Thymus (tissue), 14 donors: Measurements from ENCODE around the gene ADAM29. TPM values are rescaled to one million over a fixed set of nuclear protein-coding genes. Genes with fewer than 3 reads are reported as not detected.
"Not testable (repeated sequence)": the region's sequence is repeated elsewhere in the genome, so short reads cannot be mapped to it uniquely, and the experiment has no call there.

Experiments used
- DNase-seq, 9 donors: peaks; one replicate each; pipeline ENCODE4 v3.0.0-alpha.2; 2013; ENCODE audit warnings: low spot score in 9 of 9, low read depth in 6 of 9, missing footprints in 1 of 9
- H3K27ac ChIP-seq, 2 donors: one replicate each; pipeline ENCODE4 v1.5.1; 2013; ENCODE audit warnings: control low read depth in 1 of 2, low read depth in 1 of 2, low read length in 1 of 2, mild to moderate bottlenecking in 1 of 2, moderate library complexity in 1 of 2
- H3K27me3 ChIP-seq, 2 donors: one replicate each; pipeline ENCODE4 v1.5.1; 2013; ENCODE audit warnings: low read length in 1 of 2; ENCODE audit not compliant: control insufficient read depth in 2 of 2, insufficient read depth in 1 of 2
- H3K36me3 ChIP-seq, 2 donors: one replicate each; pipeline ENCODE4 v1.5.1; 2013; ENCODE audit warnings: low read length in 1 of 2, mild to moderate bottlenecking in 1 of 2, moderate library complexity in 1 of 2; ENCODE audit not compliant: control insufficient read depth in 2 of 2, insufficient read depth in 2 of 2
- H3K4me1 ChIP-seq, 2 donors: one replicate each; pipeline ENCODE4 v1.5.1; 2013; ENCODE audit warnings: low read length in 2 of 2; ENCODE audit not compliant: control insufficient read depth in 2 of 2, insufficient read depth in 2 of 2
- H3K4me3 ChIP-seq, 2 donors: one replicate each; pipeline ENCODE4 v1.5.1; 2013; ENCODE audit warnings: low read length in 2 of 2, control low read depth in 1 of 2, mild to moderate bottlenecking in 1 of 2
- H3K9me3 ChIP-seq, 2 donors: one replicate each; pipeline ENCODE4 v1.5.1; 2013; ENCODE audit warnings: low read length in 1 of 2, mild to moderate bottlenecking in 1 of 2; ENCODE audit not compliant: control insufficient read depth in 2 of 2, insufficient read depth in 1 of 2
- WGBS: extraction: QIAGEN DNeasy Blood & Tissue Kit; methylation state at CpG from one replicate; pipeline ENCODE4 v1.1.7; 2013; 5-methylcytosine and 5-hydroxymethylcytosine counted together
- long read RNA-seq, 10 donors: transcript quantifications; one replicate each; lab custom pipeline, GENCODE V29; 2026
- polyA plus RNA-seq: library from polyadenylated mRNA; stranded (reverse); fragments of 200-250 nt; gene quantifications from one replicate; pipeline ENCODE4 v1.2.3, GENCODE V29; 2013
- total RNA-seq: library from RNA; stranded (reverse); fragments of 120-200 nt; gene quantifications from one replicate; pipeline ENCODE4 v1.2.4, GENCODE V29; 2013
- donor health status: healthy.

The ADAM29 gene
- total RNA-seq (not detected), polyA plus RNA-seq (0.05 TPM)
- long read RNA-seq, donor 1 = 0 reads
- long read RNA-seq, donor 2 = 0 reads
- long read RNA-seq, donor 3 = 0 reads
- long read RNA-seq, donor 4 = 0 reads
- long read RNA-seq, donor 5 = 0 reads
- long read RNA-seq, donor 6 = 0 reads
- long read RNA-seq, donor 7 = 0 reads
- long read RNA-seq, donor 8 = 0 reads
- long read RNA-seq, donor 9 = 0 reads
- long read RNA-seq, donor 10 = 0 reads

DNA sequence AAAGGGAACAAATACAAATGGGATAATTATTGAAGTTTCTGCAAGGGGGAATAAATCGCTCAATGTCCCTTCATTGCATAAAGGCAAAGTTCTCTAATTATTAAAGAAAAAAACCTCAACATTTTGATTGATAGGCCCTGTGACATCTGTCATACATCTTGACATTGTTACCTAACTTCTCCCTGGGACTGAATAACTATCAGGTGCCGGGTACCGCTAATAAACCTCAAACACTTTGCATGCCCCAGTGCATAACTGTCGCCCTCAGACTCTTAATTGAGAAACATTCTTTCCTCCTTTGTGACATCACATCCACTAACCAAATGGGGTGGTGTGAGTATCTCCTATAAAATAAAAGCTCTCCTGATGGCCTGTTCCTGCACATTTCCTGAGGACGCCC, at the start of gene ADAM29:
TSS of gene ADAM29 (plus strand) at position 301 of the 400 bp plus-strand sequence. CDS start 57,168 bp downstream, outside the sequence.
- 96% methylated on average over 5 of the region's 5 CpGs for WGBS
- H3K27ac ChIP-seq = no peak within 1 kb of the TSS
- DNase-seq = no peak
- H3K4me3 ChIP-seq = no peak within 1 kb of the TSS
- H3K9me3 ChIP-seq = no peaks in the 10 kb centered on the region
- H3K36me3 ChIP-seq = no peaks in the 10 kb centered on the region
- no peaks in the 10 kb centered on the region for H3K4me1 ChIP-seq
- H3K27me3 ChIP-seq = no peaks in the 10 kb centered on the region

DNA sequence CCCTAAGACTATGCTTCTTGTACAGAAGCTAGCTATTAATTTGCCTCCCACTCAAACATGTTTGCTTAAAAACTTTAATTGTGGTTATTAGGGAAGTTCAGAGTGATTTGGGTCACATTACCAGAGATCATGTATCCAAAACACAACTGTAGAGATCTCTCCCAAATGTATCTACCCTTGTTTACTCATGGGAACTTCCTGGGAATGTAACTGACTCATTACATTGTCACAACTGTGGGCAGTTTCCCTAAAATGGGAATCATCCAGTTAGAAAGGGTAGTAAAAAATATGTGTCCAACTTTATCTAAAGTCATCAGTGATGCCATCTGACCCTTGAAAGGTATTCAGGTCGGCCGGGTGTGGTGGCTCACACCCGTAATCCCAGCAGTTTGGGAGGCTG, 48.8 kb upstream of the ADAM29 start:
- no peak overlapping the region for H3K4me3 ChIP-seq
- no peaks in the 10 kb centered on the region for H3K36me3 ChIP-seq
- DNase-seq = no peak
- no peak overlapping the region for H3K27ac ChIP-seq
- H3K9me3 ChIP-seq = no peaks in the 10 kb centered on the region
- H3K27me3 ChIP-seq = no peaks in the 10 kb centered on the region
- WGBS = 78% methylated on average over 3 of the region's 3 CpGs
- H3K4me1 ChIP-seq = no peaks in the 10 kb centered on the region

DNA sequence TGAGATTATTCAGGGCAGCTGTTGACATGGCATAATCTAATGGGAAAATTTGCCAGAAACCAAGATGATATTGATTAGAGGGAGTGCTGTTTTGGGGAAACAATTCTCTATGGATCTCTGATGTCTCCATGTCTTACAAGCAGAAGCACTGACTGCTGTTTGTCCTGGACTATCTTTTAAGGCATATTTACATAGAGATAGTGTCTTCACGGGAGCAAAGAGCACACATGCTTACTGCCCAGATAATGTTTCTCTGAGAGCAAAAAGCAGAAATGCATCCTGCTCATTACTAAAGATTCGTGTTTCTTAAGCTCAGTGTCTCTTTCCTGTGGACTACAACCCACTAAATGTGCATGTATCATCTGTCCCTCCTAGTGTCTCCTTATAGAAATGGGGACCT, 47.8 kb upstream of the ADAM29 start:
- no peak for DNase-seq
- Histone ChIP-seq H3K4me1 (no peaks in the 10 kb centered on the region), H3K27me3 (no peaks in the 10 kb centered on the region), H3K4me3 (no peak overlapping the region), H3K36me3 (no peaks in the 10 kb centered on the region), H3K9me3 (no peaks in the 10 kb centered on the region), H3K27ac (no peak overlapping the region)
- WGBS = 45% methylated on average over 2 of the region's 2 CpGs

DNA sequence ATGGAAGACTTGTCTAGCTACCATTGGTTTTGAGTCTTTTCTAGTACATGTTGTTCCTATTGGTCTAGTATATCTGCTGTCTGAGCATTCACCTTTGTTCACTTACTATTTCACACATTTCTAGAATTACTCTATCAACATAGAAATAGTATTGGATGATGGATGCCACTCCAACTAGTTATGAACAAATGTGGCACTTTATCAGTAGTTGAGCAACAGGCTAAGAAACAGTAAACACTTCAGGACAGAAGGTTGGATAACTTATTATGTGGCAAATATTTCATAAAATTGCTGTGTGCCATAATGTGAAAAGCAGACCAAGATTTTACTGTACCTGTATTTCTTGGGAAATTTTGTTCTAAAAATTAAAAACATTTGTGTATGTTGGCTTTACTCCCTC, 46.8 kb upstream of the ADAM29 start:
- no peak for DNase-seq
- H3K9me3 ChIP-seq = no peaks in the 10 kb centered on the region
- no peak overlapping the region for H3K4me3 ChIP-seq
- no peaks in the 10 kb centered on the region for H3K4me1 ChIP-seq
- no peaks in the 10 kb centered on the region for H3K36me3 ChIP-seq
- no peak overlapping the region for H3K27ac ChIP-seq
- no peaks in the 10 kb centered on the region for H3K27me3 ChIP-seq

DNA sequence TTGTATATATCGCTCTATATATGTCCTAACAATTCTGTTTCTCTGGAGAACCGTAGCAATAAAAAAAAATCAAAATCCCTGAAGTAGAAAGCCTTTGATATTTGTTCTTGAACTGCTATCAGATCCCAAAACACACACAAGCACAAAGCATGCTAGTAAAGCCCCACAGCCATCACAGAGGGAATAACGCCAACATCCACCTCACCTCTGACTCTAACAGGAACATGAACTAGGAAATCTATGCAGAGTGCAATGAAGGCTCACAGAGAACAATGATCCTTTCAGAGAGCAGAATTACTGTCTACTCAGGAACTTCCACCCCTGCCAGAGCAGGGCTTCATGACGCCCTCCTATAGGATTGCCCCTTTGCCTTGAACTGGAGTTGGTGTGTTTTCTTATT, 45.0 kb upstream of the ADAM29 start:
- not testable (repeated sequence) for H3K9me3 ChIP-seq, H3K4me1 ChIP-seq, H3K27ac ChIP-seq, H3K4me3 ChIP-seq, DNase-seq, H3K27me3 ChIP-seq, H3K36me3 ChIP-seq
- WGBS = 96% methylated on average over 3 of the region's 4 CpGs

DNA sequence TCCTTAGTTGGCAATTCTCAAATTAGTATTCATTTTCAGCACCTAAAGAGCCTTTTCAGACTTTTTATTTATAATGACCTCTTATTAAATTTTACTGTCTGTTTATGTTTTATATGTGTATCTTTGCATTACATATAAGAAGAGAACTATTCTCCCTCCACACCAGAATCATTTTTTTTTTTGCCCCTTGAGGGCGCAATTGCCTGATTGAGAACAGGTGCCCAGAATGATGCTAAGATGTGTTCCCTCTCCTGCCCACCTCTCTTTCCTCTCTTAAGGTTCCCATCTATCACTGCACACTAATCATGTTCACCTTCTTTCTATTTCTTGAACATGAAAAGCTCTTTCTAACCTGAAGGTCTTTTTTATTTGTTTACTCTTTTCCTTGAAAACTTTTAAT, 44.2 kb upstream of the ADAM29 start:
- H3K4me1 ChIP-seq = no peaks in the 10 kb centered on the region
- H3K27ac ChIP-seq = no peak overlapping the region
- no peak overlapping the region for H3K4me3 ChIP-seq
- no peak for DNase-seq
- no peaks in the 10 kb centered on the region for H3K27me3 ChIP-seq
- H3K9me3 ChIP-seq = no peaks in the 10 kb centered on the region
- H3K36me3 ChIP-seq = no peaks in the 10 kb centered on the region
- WGBS = 69% methylated on average over 1 of the region's 1 CpG

DNA sequence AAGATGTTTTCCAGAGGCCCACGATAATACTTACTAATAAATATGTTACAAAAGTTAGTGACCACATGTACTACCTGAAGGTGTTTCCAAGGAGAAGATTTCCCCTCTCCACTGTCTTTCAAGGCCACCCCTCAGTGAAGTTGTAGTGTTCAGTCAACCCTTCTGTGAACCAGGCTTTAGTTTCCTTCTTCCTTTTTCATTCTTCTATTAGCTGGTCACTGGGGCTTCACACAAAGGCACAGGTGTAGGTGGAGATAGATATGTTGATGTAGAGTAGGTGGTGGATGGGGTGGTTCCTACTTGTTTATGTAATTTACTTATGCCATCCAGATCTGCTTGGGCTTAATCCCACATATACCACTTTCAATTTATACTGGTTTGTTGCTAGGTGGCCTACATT, 43.3 kb upstream of the ADAM29 start:
- Histone ChIP-seq H3K9me3 (no peaks in the 10 kb centered on the region), H3K27ac (no peak overlapping the region), H3K4me3 (no peak overlapping the region), H3K36me3 (no peaks in the 10 kb centered on the region), H3K4me1 (no peaks in the 10 kb centered on the region), H3K27me3 (no peaks in the 10 kb centered on the region)
- DNase-seq = no peak
- WGBS = 77% methylated on average over 1 of the region's 1 CpG

DNA sequence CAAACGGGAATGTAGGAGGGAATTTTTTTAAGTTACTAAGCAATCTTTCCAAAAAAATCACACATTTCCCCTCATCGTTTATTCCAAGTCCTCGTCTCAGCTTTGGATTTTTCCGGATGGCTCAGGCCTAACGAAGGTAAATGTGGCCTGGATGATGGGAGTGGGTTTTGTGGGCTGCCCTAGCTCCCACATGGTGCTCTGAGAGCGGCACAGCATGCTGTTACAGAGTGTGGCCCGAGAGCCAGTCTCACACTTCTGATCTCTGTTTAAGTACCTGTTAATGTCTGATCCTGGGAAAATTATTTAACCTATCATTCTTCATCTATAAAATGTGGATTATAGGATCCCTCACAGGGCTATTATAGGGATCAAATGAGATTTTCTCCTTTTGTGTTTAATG, 38.2 kb upstream of the ADAM29 start:
- Histone ChIP-seq H3K4me3 (no peak overlapping the region), H3K9me3 (no peaks in the 10 kb centered on the region), H3K36me3 (no peaks in the 10 kb centered on the region), H3K27me3 (no peaks in the 10 kb centered on the region), H3K27ac (no peak overlapping the region), H3K4me1 (no peaks in the 10 kb centered on the region)
- DNase-seq = no peak
- 89% methylated on average over 7 of the region's 7 CpGs for WGBS

DNA sequence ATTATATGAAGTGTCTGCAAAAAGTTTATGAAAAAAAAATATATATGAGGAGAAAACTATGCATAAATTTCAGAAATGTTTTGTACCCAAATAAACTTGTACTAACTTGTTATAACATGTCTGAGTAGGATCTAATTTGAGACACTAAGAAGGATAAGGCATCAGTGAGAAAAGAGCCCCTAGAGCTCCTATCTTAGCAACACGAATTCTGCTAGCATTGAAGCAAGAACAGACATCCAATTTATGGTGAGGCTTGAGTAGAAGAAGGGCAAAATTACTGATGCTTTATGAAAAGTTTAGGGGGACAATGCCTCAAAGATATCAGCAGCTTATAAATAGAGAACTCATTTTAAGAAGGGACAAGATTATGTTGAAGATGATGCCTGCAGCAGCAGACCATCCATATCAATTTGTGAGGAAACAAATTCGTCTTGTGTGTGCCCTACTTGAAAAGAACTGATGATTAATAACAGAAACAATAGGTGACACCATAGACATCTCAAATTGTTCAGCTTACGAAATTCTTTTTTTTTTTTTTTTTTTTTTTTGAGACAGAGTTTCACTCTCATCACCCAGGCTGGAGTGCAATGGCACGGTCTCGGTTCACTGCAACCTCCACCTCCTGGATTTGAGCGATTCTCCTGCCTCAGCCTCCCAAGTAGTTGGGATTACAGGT, 35.7 kb upstream of the ADAM29 start:
- no peak overlapping the region for H3K27ac ChIP-seq
- DNase-seq = no peak
- no peaks in the 10 kb centered on the region for H3K36me3 ChIP-seq
- no peaks in the 10 kb centered on the region for H3K4me1 ChIP-seq
- no peaks in the 10 kb centered on the region for H3K27me3 ChIP-seq
- WGBS = 89% methylated on average over 6 of the region's 6 CpGs
- no peak overlapping the region for H3K4me3 ChIP-seq
- no peaks in the 10 kb centered on the region for H3K9me3 ChIP-seq
